HEK293 (cell line): ENCODE results near the gene C19orf47.

Source experiments
- CTCF ChIA-PET: fragments of 350-600 bp; formaldehyde crosslinking; extraction: SDS; loops from one replicate; lab custom pipeline; 2021; ENCODE audit warnings: antibody characterized with exemption; lab: Yijun Ruan, JAX
- POLR2A ChIA-PET: fragments of 300-600 bp; formaldehyde crosslinking; extraction: SDS; loops from one replicate; lab custom pipeline; 2020; ENCODE audit warnings: antibody characterized with exemption, inconsistent platforms; lab: Yijun Ruan, JAX
- H3K27ac ChIP-seq: fragments of 200-500 bp; sonication (Bioruptor generic); 2 replicates; pipeline ENCODE4 v1.5.1; 2014; ENCODE audit warnings: low read depth, low read length, control low read depth, inconsistent platforms; ENCODE audit errors: extremely low read depth
- H3K36me3 ChIP-seq, 2 experiments: fragments of 200-500 bp in 1 of 2; sonication (Bioruptor generic) in 1 of 2; 1 replicate in 1 of 2; 2 replicates in 1 of 2; pipeline ENCODE4 v1.5.1; 2014 to 2017; ENCODE audit warnings: inconsistent platforms in 2 of 2, low read length in 2 of 2; ENCODE audit not compliant: control insufficient read depth in 2 of 2, insufficient read depth in 1 of 2
- H3K4me1 ChIP-seq: fragments of 200-500 bp; sonication (Bioruptor generic); 2 replicates; pipeline ENCODE4 v1.5.1; 2014; ENCODE audit warnings: mild to moderate bottlenecking, low read length, inconsistent platforms; ENCODE audit not compliant: control insufficient read depth, insufficient read depth
- H3K4me3 ChIP-seq: 2 replicates; pipeline ENCODE4 v1.5.1; 2011; ENCODE audit warnings: low read depth, mild to moderate bottlenecking, control low read depth, low read length, moderate library complexity
- H3K9me3 ChIP-seq: fragments of 200-500 bp; sonication (Bioruptor generic); 2 replicates; pipeline ENCODE4 v1.5.1; 2014; ENCODE audit warnings: low read depth, low read length, inconsistent platforms; ENCODE audit not compliant: control insufficient read depth, insufficient read depth
- FEZF1 ChIP-seq: fragments of 450-650 bp; formaldehyde crosslinking; IDR thresholded peaks from 2 replicates; pipeline ENCODE4 v1.5.1; 2016; ENCODE audit warnings: missing biosample characterization, missing genetic modification characterization
- IKZF3 ChIP-seq: fragments of 450-650 bp; IDR thresholded peaks from 2 replicates; pipeline ENCODE4 v1.5.0; 2018; ENCODE audit warnings: missing biosample characterization, mild to moderate bottlenecking, missing genetic modification characterization, moderate library complexity
- ZBTB48 ChIP-seq: fragments of 450-650 bp; formaldehyde crosslinking; IDR thresholded peaks from 2 replicates; pipeline ENCODE4 v1.5.1; 2016; ENCODE audit warnings: missing biosample characterization, missing genetic modification characterization
- ZEB2 ChIP-seq: fragments of 450-650 bp; formaldehyde crosslinking; IDR thresholded peaks from 2 replicates; pipeline ENCODE4 v1.5.1; 2016; ENCODE audit warnings: missing biosample characterization, missing genetic modification characterization
- ZNF114 ChIP-seq: fragments of 450-650 bp; formaldehyde crosslinking; IDR thresholded peaks from 2 replicates; pipeline ENCODE4 v1.5.0; 2017; ENCODE audit warnings: missing biosample characterization, missing genetic modification characterization
- ZNF140 ChIP-seq: fragments of 450-650 bp; formaldehyde crosslinking; IDR thresholded peaks from 2 replicates; pipeline ENCODE4 v1.5.1; 2016; ENCODE audit warnings: missing biosample characterization, missing genetic modification characterization
- ZNF169 ChIP-seq: fragments of 450-650 bp; formaldehyde crosslinking; IDR thresholded peaks from 2 replicates; pipeline ENCODE4 v1.5.1; 2016; ENCODE audit warnings: missing biosample characterization, missing genetic modification characterization
- ZNF211 ChIP-seq: fragments of 450-650 bp; formaldehyde crosslinking; IDR thresholded peaks from 2 replicates; pipeline ENCODE4 v1.5.1; 2016; ENCODE audit warnings: low read depth, missing biosample characterization, missing genetic modification characterization
- ZNF214 ChIP-seq: fragments of 450-650 bp; formaldehyde crosslinking; IDR thresholded peaks from 2 replicates; pipeline ENCODE4 v1.5.1; 2017; ENCODE audit warnings: missing biosample characterization, mild to moderate bottlenecking, missing genetic modification characterization, borderline replicate concordance
- ZNF350 ChIP-seq: fragments of 450-650 bp; formaldehyde crosslinking; IDR thresholded peaks from 2 replicates; pipeline ENCODE4 v1.5.0; 2017; ENCODE audit warnings: missing biosample characterization, mild to moderate bottlenecking, missing genetic modification characterization
- ZNF37A ChIP-seq: fragments of 450-650 bp; IDR thresholded peaks from 2 replicates; pipeline ENCODE4 v1.5.1; 2018; ENCODE audit warnings: missing biosample characterization, missing genetic modification characterization
- ZNF529 ChIP-seq: fragments of 450-650 bp; formaldehyde crosslinking; IDR thresholded peaks from 2 replicates; pipeline ENCODE4 v1.5.1; 2017; ENCODE audit warnings: missing genetic modification characterization, missing biosample characterization; ENCODE audit not compliant: insufficient replicate concordance
- ZNF654 ChIP-seq: fragments of 450-650 bp; formaldehyde crosslinking; IDR thresholded peaks from 2 replicates; pipeline ENCODE4 v1.5.1; 2016; ENCODE audit warnings: low read depth, missing biosample characterization, missing genetic modification characterization
- ZNF707 ChIP-seq: fragments of 450-650 bp; formaldehyde crosslinking; IDR thresholded peaks from 2 replicates; pipeline ENCODE4 v1.5.1; 2016; ENCODE audit warnings: missing biosample characterization, missing genetic modification characterization
- ZNF837 ChIP-seq: fragments of 450-650 bp; formaldehyde crosslinking; IDR thresholded peaks from 2 replicates; pipeline ENCODE4 v1.5.1; 2016; ENCODE audit warnings: missing biosample characterization, missing genetic modification characterization
- TF ChIP-seq, protein P1 (sequence below): fragments of 450-650 bp; formaldehyde crosslinking; IDR thresholded peaks from 2 replicates; pipeline ENCODE4 v1.5.1; 2016; ENCODE audit warnings: missing biosample characterization, missing genetic modification characterization
- TF ChIP-seq, protein P2 (sequence below): fragments of 450-650 bp; formaldehyde crosslinking; IDR thresholded peaks from 2 replicates; pipeline ENCODE4 v1.5.1; 2016; ENCODE audit warnings: missing biosample characterization, missing genetic modification characterization
- TF ChIP-seq, protein P3 (sequence below): fragments of 450-650 bp; formaldehyde crosslinking; IDR thresholded peaks from 2 replicates; pipeline ENCODE4 v1.5.1; 2016; ENCODE audit warnings: missing biosample characterization, missing genetic modification characterization
- TF ChIP-seq, protein P4 (sequence below): fragments of 450-650 bp; formaldehyde crosslinking; conservative IDR thresholded peaks from 2 replicates; pipeline ENCODE4 v1.5.1; 2016; ENCODE audit warnings: low read depth, missing biosample characterization, missing genetic modification characterization

The C19orf47 gene

DNA sequence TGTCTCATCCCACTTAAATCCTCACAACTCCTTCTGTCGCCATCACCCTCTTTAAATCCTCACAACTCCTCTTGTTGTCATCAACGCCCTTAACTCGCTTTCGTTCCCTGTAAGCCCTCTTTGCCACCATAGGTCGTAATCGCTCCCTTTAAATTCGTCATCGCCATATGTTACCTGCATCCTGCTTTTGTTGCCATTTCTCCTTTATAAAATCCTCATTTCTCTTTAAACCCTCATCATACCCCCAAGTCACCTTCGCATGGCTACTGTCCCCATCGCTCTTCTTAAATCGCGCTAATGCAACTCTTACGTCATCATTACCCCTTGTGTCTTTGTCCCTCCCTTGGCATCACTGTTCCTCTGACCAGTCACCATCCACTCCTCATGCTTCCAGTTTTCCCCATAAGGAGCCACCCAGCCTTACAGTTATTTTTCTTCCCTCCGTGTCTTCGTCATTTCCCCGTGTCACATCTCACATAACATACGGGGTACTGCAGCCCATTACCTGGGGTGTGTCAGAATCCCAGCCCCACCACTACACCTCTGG lies 837 bp upstream of the C19orf47 start (continued):
- TF ChIP-seq IKZF3, result no peak
- no peak for TF ChIP-seq ZNF140
- TF ChIP-seq, all 188 proteins: peak for 53

DNA sequence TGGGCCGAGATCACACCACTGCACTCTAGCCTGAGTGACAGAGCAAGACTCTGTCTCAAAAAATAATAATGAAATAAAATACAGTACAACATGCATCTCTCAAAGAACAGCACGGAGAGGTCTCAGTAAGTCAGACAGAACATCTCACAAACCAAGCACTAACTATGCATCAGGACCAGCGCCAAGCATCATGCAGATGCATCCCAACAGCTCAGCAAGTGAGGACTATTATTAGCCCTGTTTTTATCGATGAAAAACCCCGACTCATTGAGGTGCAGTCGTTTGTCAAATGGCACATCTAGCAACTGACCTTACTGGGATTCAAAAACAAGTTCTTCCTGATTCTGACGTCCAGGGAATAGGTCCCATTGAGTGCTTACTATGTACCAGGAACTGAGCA lies 3.8 kb downstream of the C19orf47 start:
- POLR2A ChIA-PET, result no interaction called here
- H3K4me3 ChIP-seq, result no peak overlapping the region
- no peak for TF ChIP-seq ZNF350 (tag by site-specific recombination)
- no peak for TF ChIP-seq ZNF169 (tag by site-specific recombination)
- no peak for TF ChIP-seq ZNF37A (tag by site-specific recombination)
- TF ChIP-seq ZEB2, result no peak
- no peak for TF ChIP-seq ZNF707 (tag by site-specific recombination)
- TF ChIP-seq, protein P1, sequence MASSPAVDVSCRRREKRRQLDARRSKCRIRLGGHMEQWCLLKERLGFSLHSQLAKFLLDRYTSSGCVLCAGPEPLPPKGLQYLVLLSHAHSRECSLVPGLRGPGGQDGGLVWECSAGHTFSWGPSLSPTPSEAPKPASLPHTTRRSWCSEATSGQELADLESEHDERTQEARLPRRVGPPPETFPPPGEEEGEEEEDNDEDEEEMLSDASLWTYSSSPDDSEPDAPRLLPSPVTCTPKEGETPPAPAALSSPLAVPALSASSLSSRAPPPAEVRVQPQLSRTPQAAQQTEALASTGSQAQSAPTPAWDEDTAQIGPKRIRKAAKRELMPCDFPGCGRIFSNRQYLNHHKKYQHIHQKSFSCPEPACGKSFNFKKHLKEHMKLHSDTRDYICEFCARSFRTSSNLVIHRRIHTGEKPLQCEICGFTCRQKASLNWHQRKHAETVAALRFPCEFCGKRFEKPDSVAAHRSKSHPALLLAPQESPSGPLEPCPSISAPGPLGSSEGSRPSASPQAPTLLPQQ (tag by site-specific recombination), result no peak
- TF ChIP-seq ZNF211 (tag by site-specific recombination), result no peak
- no peak for TF ChIP-seq ZNF654
- TF ChIP-seq FEZF1 (tag by site-specific recombination), result no peak
- TF ChIP-seq, protein P2, sequence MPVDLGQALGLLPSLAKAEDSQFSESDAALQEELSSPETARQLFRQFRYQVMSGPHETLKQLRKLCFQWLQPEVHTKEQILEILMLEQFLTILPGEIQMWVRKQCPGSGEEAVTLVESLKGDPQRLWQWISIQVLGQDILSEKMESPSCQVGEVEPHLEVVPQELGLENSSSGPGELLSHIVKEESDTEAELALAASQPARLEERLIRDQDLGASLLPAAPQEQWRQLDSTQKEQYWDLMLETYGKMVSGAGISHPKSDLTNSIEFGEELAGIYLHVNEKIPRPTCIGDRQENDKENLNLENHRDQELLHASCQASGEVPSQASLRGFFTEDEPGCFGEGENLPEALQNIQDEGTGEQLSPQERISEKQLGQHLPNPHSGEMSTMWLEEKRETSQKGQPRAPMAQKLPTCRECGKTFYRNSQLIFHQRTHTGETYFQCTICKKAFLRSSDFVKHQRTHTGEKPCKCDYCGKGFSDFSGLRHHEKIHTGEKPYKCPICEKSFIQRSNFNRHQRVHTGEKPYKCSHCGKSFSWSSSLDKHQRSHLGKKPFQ (tag by site-specific recombination), result no peak
- TF ChIP-seq ZBTB48, result no peak
- TF ChIP-seq, all 188 proteins: peak for 0
- CTCF ChIA-PET, result no interaction called here
- Histone ChIP-seq H3K27ac (peak overlapping the region; percentile 35; the same call in 1 of the 2 replicates), H3K36me3 (peaks cover 43 to 57% of the 10 kb centered on the region in 2 experiments), H3K4me1 (peaks cover 8% of the 10 kb centered on the region), H3K9me3 (no peaks in the 10 kb centered on the region)

DNA sequence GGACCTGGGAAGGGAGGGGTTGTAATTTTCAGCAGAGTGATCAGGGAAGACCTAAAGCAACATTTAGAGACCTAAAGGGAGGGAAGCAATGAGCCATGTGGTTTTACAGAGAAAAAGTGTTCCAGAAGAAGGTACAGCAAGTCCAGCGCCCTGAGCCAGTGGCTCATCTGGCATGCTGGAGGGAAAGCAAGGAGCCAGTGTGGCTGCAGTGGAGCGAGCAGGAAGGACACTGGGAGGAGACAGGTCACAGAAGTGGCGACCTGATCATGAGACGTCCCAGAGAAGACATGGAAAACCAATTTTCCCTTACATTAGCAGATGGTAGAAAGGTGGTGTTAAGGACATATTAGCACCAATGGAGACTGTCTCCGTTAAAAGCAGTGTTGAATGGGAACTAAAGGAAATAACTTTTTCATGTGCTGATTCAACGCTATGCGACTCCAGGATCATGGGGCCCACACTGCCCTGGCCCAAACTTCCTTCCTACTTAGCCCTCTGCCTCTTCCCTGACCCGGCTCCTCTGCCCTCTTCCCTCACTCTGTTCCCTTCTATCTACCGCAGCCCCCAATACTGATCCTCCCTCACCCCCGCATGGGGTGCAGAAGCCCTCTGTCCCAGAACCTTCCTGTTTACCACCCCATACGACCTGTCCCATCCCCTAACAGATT lies 5.4 kb downstream of the C19orf47 start:
- ChIA-PET POLR2A (no interaction called here), CTCF (no interaction called here)
- peaks cover 5% of the 10 kb centered on the region; the same call in 1 of the 2 replicates for H3K4me1 ChIP-seq
- peak overlapping the region; percentile 24; the same call in 1 of the 2 replicates for H3K27ac ChIP-seq
- H3K4me3 ChIP-seq, result no peak overlapping the region
- TF ChIP-seq, protein P3, sequence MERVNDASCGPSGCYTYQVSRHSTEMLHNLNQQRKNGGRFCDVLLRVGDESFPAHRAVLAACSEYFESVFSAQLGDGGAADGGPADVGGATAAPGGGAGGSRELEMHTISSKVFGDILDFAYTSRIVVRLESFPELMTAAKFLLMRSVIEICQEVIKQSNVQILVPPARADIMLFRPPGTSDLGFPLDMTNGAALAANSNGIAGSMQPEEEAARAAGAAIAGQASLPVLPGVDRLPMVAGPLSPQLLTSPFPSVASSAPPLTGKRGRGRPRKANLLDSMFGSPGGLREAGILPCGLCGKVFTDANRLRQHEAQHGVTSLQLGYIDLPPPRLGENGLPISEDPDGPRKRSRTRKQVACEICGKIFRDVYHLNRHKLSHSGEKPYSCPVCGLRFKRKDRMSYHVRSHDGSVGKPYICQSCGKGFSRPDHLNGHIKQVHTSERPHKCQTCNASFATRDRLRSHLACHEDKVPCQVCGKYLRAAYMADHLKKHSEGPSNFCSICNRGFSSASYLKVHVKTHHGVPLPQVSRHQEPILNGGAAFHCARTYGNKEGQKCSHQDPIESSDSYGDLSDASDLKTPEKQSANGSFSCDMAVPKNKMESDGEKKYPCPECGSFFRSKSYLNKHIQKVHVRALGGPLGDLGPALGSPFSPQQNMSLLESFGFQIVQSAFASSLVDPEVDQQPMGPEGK, result no peak
- no peak for TF ChIP-seq ZNF214
- no peak for TF ChIP-seq ZNF529 (tag by site-specific recombination)
- no peak for TF ChIP-seq ZNF837 (tag by site-specific recombination)
- no peak for TF ChIP-seq ZNF114 (tag by site-specific recombination)
- TF ChIP-seq, protein P4, sequence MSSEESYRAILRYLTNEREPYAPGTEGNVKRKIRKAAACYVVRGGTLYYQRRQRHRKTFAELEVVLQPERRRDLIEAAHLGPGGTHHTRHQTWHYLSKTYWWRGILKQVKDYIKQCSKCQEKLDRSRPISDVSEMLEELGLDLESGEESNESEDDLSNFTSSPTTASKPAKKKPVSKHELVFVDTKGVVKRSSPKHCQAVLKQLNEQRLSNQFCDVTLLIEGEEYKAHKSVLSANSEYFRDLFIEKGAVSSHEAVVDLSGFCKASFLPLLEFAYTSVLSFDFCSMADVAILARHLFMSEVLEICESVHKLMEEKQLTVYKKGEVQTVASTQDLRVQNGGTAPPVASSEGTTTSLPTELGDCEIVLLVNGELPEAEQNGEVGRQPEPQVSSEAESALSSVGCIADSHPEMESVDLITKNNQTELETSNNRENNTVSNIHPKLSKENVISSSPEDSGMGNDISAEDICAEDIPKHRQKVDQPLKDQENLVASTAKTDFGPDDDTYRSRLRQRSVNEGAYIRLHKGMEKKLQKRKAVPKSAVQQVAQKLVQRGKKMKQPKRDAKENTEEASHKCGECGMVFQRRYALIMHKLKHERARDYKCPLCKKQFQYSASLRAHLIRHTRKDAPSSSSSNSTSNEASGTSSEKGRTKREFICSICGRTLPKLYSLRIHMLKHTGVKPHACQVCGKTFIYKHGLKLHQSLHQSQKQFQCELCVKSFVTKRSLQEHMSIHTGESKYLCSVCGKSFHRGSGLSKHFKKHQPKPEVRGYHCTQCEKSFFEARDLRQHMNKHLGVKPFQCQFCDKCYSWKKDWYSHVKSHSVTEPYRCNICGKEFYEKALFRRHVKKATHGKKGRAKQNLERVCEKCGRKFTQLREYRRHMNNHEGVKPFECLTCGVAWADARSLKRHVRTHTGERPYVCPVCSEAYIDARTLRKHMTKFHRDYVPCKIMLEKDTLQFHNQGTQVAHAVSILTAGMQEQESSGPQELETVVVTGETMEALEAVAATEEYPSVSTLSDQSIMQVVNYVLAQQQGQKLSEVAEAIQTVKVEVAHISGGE (tag by site-specific recombination), result 0 out of 2 replicates have a peak, but pooled peaks have one; percentile 1
- H3K36me3 ChIP-seq, result peaks cover 51 to 73% of the 10 kb centered on the region in 2 experiments
- H3K9me3 ChIP-seq, result no peaks in the 10 kb centered on the region
